Loucy (cell line): Measurements from ENCODE around the gene SLC39A11.

Experiments used
- CTCF ChIP-seq: fragments of 200-600 bp; sonication (generic); conservative IDR thresholded peaks from 2 replicates; pipeline ENCODE4 v1.5.1; 2014; ENCODE audit warnings: mild to moderate bottlenecking, antibody characterized with exemption, low read length
- EZH2phosphoT487 ChIP-seq: fragments of 200-600 bp; IDR thresholded peaks from 2 replicates; pipeline ENCODE4 v1.6.1; 2018; ENCODE audit warnings: antibody characterized with exemption, mild to moderate bottlenecking, moderate library complexity, borderline replicate concordance

- TF ChIP-seq CTCF (no peak), EZH2phosphoT487 (no peak)
These were observed 434.8 kb downstream of the SLC39A11 start for GRCh38 chr17:72657467-72658317.
